ENCODE measurements around the gene CAMSAP3.

The CAMSAP3 gene

GRCh38 chr19:7650148-7650547, 54.5 kb downstream of the CAMSAP3 start:
- H3K4me3 ChIP-seq (replicated peaks in 1 of 2; ENCODE audit: low read depth in 2 of 2, low read length in 2 of 2), result no peak overlapping the region
- TF ChIP-seq CTCF (IDR thresholded peaks at IDR 0.05; ENCODE audit: low read depth, low read length), result no peak
- no peak for DNase-seq (ENCODE audit: low read depth in 2 of 2)

DNA sequence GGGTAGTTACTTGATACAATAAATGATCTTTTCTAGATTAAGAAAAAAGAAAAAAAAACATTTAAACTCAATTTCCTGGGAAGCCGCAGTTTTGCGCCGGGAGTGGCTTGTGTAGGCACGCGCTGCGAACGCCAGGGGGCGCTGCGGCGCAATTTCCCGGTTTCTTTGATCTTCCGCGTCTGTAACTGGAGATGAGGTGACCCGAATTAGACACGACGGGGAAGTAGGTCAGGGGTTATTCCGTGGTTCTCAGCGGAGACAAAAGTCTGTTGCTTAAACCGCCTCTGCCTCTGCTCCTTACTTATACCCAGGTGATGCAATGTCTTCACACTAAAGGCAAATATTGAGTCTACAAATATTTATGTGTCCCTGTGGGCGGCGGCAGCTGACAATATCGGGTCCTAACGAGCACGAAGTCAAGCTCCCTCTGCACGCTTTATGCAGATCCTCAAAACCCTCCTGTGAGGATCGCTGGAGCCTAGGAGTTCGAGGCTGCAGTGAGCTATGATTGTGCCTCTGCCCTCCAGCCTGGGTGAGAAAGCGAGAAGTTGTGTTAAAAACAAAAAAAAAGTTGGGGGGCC, 56.5 kb downstream of the CAMSAP3 start:
- peak; percentile 72 to 81 for DNase-seq (ENCODE audit: low read depth in 2 of 2)
- H3K4me3 ChIP-seq (replicated peaks in 1 of 2; ENCODE audit: low read depth in 2 of 2, low read length in 2 of 2), result peak overlapping the region in 1 of 2 donors; percentile 17
- TF ChIP-seq CTCF (IDR thresholded peaks at IDR 0.05; ENCODE audit: low read depth, low read length), result peak; percentile 96

- DNase-seq (ENCODE audit: low read depth in 2 of 2), result no peak
- TF ChIP-seq CTCF (IDR thresholded peaks at IDR 0.05; ENCODE audit: low read depth, low read length), result no peak
- H3K4me3 ChIP-seq (replicated peaks in 1 of 2; ENCODE audit: low read depth in 2 of 2, low read length in 2 of 2), result no peak overlapping the region
Observed at GRCh38 chr19:7654401-7654800, 58.7 kb downstream of the CAMSAP3 start.

GRCh38 chr19:7655581-7655980, 59.9 kb downstream of the CAMSAP3 start:
- H3K4me3 ChIP-seq (replicated peaks in 1 of 2; ENCODE audit: low read depth in 2 of 2, low read length in 2 of 2), result no peak overlapping the region
- no peak for DNase-seq (ENCODE audit: low read depth in 2 of 2)
- no peak for TF ChIP-seq CTCF (IDR thresholded peaks at IDR 0.05; ENCODE audit: low read depth, low read length)

DNA sequence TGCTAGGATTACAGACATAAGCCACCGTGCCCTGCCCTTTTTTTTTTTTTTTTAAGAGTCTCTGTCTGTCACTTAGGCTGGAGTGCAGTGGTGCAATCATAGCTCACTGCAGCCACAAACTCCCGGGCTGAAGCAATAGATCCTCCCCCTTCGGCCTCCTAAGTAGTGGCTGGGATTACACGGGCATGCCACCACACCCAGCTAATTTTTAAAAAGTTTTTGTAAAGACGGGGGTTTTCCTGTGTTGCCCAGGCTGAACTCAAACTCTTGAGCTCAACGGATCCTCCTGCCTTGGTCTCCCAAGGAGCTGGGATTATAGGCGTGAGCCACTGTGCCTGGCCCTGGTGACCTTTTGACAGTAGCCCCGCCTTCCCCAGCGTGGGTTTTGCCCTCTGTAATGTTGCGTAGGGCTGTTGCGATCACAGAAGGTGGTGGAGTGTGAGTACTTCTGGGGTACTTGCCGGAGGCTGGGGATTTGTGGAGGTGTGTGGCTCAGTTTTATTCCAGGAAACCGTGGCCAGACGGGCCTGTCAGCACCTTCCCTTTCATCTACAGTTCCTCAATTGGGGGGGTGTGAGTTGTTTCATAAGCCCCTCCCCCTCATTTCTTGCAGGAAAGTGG, 61.6 kb downstream of the CAMSAP3 start:
- peak in 1 of 2 donors; percentile 21 for DNase-seq (ENCODE audit: low read depth in 2 of 2)
- H3K4me3 ChIP-seq (replicated peaks in 1 of 2; ENCODE audit: low read depth in 2 of 2, low read length in 2 of 2), result no peak overlapping the region
- TF ChIP-seq CTCF (IDR thresholded peaks at IDR 0.05; ENCODE audit: low read depth, low read length), result no peak

GRCh38 chr19:7658219-7658686, 62.6 kb downstream of the CAMSAP3 start:
- DNase-seq (ENCODE audit: low read depth in 2 of 2), result no peak
- no peak for TF ChIP-seq CTCF (IDR thresholded peaks at IDR 0.05; ENCODE audit: low read depth, low read length)
- H3K4me3 ChIP-seq (replicated peaks in 1 of 2; ENCODE audit: low read depth in 2 of 2, low read length in 2 of 2), result no peak overlapping the region

Data from cardiac fibroblast (primary cell).